ENCODE results near the gene RABGAP1.

DNA sequence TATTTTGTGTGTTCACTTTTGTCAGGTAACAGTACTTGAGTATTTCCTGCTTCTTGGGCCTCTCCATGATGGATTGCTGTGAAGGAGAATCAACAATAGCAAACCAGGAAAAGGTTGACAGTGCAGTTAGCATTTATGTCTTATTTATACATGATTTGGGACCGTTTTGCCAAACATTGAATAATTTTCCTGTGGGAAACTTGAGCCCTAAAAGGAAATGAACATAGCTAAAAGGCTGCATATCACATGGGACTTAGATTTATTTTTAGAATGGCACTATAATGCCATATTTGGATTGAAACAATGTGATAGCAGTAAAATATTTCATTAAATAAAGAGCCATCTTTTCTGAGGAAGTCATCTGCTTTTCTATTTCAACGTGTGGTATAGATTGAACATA lies 107.9 kb downstream of the RABGAP1 start:
- TF ChIP-seq, protein P1, sequence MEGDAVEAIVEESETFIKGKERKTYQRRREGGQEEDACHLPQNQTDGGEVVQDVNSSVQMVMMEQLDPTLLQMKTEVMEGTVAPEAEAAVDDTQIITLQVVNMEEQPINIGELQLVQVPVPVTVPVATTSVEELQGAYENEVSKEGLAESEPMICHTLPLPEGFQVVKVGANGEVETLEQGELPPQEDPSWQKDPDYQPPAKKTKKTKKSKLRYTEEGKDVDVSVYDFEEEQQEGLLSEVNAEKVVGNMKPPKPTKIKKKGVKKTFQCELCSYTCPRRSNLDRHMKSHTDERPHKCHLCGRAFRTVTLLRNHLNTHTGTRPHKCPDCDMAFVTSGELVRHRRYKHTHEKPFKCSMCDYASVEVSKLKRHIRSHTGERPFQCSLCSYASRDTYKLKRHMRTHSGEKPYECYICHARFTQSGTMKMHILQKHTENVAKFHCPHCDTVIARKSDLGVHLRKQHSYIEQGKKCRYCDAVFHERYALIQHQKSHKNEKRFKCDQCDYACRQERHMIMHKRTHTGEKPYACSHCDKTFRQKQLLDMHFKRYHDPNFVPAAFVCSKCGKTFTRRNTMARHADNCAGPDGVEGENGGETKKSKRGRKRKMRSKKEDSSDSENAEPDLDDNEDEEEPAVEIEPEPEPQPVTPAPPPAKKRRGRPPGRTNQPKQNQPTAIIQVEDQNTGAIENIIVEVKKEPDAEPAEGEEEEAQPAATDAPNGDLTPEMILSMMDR (IDR thresholded peaks at IDR 0.05) = no peak
- TF ChIP-seq POLR2A (IDR thresholded peaks at IDR 0.05) = no peak

All from testis (tissue), 2 donors.